HG02884 (cell line): ENCODE data around the gene TMEM213.

Experiments
- ATAC-seq: cut with Tn5 transposase; IDR thresholded peaks from one replicate; pipeline ENCODE4 v1.9.1; 2021; ENCODE audit warnings: mild to moderate bottlenecking, moderate library complexity; ENCODE audit not compliant: unreplicated experiment

Gene TMEM213

DNA sequence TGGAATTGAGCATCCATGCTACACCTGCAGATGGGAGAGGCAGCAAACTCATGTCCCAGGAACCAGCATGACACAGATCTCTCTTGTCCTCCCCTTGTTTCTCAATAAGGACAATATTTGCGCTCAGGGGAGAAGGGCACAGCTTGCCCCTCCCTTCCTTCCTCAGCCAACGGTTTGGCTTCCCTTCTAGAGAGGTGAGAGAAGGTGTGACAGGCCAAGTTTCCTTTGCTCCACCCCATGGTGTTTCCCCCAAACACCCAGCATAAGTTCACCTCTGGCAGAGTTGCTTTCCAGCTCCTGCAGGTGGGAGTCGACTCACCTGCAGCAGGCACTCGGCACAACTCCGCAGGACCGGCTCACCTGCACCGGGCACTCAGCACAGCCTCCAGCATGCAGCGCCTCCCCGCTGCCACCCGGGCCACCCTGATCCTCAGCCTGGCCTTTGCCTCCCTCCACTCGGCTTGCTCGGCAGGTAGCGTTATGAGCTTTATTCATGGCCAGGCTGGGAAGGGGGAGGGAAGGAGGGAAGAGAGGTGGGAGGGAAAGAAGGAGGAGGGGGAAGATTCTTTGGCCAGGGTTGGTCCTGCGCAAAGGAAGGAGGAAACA, at the start of gene TMEM213, which contains the start of gene ATP6V0A4:
Gene TMEM213, plus strand, starts transcription at position 280 of the 606 bp plus-strand sequence. Its CDS starts 111 bp downstream, at position 391.
Gene ATP6V0A4, minus strand, starts transcription at position 482 of the 606 bp plus-strand sequence. CDS start 26,949 bp downstream, outside the sequence.
- ATAC-seq, result no peak

GRCh38 chr7:138748666-138749065, 49.1 kb upstream of the TMEM213 start:
- no peak for ATAC-seq

DNA sequence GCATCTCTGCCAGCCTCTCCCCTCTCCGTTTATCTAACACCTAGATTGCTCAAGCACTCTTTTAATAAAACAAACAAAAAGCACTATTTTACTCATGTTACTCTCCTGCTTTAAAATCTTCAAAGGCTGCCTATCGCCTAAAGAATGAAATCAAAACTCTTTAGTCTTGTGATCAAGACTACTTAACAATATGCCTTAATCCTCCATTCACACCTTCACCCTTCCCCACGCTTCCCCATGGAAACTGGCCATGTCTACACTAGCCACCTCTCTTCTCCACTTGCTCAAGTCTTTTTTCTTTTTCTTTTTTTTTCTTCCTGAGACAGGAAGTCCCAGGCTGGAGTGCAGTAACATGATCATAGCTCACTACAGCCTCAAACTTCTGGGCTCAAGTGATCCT, 47.8 kb upstream of the TMEM213 start:
- ATAC-seq, result no peak

DNA sequence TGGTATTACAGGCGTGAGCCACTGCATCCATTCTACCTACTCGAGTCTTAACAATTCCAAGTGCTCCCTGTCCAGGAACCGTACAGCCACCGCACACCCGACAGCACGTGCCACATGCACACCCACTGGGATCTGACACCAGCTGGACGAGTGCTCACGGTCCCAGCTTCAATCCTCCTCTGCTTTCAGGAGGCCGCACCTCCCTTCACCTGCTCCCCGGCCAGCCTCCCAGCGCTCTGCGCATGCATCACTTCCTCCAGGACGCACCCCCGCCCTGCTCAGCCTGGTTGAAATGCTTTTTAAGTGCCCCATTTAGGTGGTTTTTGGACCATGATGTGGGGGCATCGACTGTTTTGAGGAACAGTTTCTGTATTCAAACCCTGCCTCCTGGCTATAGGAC, 47.3 kb upstream of the TMEM213 start:
- ATAC-seq, result no peak

DNA sequence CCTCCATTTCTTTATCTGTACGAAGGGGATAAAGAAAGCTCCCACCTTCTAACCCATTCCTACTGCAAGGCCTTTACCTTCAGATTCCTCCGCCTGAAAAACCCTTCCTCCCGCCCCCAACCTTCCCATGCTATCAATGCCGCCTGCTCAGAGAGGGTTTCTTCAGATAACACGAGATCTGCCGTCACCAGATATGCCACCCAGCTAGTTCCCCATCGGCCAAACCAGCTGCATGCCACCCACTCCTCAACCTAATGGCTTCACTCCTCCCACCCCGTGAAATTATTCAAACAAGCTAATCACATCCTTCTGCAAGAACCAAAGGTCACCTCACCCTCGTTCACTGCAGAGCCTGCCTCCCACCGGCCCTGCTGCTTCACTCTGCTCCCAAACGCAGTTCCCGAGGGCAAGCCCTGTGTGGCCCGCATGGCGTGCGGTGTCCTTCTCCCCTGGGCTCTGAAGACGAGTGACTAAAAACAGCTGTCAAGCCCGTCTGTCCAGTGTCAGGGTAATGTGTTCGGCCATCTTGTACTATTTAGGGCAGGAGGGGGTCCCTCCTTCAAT, 46.8 kb upstream of the TMEM213 start:
- ATAC-seq, result no peak

DNA sequence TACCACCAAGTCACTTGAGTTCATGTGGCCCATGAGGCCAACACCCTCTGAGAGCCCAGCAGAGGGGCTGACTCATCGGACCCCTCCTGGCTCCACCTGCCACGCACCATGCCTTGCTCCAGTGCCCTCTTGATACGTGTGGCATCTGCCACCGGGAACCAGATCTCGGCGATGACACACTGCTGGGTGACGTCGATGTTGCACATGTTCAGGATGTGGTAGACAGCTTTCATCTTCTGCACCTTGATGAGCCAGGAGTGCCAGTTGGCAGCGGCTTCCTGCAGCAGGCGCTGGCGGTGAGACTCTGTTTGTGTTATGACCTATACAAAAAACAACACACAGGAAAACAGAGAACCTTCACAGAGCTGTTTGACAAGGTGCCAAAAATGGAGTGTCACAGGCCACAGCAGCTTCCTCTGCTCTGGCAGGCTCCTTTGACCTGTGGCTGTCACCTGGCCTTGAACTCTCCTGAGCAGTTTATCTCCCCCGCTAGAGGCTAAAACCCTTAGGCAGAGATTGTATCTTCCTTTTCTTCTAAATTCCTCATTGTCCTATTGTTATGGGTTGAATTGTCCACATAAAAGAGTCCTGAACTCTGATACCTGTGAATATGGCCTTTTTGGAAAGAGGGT, 45.2 kb upstream of the TMEM213 start:
- peak; percentile 47 for ATAC-seq

GRCh38 chr7:138753150-138753518, 44.7 kb upstream of the TMEM213 start:
- no peak for ATAC-seq

GRCh38 chr7:138753610-138754009, 44.2 kb upstream of the TMEM213 start:
- no peak for ATAC-seq

- ATAC-seq, result no peak
Observed at GRCh38 chr7:138755331-138755747, 42.5 kb upstream of the TMEM213 start.

DNA sequence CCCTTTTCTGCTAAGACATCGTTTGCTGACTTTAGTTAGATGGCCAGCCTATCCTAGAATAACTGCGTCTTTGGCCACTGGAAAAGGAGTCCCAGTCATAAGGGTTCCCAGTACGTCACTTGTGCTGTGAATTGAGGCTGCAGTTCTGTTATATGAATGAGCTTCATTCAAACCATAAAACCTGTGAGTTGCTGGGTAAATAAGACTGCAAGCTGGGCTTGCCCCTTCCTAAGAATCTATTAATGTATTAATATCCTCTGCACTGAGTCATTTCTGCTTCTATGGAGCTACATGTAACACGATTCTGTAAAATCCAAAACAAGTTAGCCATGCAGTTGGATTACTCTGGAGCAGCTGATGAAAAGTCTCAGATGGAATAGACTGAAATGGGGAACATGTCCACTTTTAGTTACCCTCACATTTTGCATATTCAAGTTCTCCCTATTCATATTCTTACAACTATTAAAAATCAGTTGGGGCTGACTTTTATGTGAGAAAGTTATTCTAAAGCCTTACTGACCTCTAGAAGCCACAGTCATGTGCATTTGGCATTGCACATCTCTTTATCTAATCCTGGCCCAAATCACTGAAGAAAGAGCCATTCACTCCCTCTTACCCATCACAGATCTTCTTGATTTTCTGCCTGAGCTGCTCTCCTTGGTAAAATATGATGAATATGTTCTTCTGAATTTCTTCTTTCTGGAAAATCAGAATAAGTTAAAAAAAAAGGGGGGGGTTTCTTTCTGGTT, 41.8 kb upstream of the TMEM213 start:
- no peak for ATAC-seq

DNA sequence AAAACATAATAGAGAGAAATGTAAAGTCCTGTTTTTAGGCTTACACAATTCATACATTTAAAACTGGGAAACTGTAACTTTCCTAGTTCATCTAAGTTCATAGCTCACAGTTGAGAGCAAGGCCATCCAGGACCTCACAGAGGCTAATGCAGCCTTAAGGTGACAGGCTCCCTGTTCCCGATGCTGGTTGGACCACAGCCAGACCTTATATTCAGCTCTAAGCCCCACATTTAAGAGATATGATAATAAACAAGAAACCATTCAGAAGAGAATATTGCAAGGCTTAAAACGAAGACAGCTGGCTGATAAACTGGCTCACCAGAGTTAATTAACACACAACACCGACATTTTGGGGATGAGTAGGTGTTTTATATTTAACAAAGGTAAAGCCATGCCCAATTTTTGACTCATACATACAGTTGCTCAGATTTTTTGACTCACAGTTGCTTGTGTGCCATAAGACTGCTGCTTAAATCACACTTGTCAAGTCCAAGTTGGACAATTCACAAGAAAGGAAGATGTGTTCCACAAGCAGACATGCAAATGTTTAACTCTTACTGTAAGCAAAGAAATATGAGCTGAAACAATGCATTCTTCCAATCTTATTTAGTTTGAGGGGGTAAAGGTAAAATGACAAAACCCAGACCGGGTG, 41.1 kb upstream of the TMEM213 start:
- no peak for ATAC-seq

- no peak for ATAC-seq
Observed at GRCh38 chr7:138768241-138768640, 29.6 kb upstream of the TMEM213 start.

- no peak for ATAC-seq
Observed at GRCh38 chr7:138770904-138771303, 26.9 kb upstream of the TMEM213 start.

DNA sequence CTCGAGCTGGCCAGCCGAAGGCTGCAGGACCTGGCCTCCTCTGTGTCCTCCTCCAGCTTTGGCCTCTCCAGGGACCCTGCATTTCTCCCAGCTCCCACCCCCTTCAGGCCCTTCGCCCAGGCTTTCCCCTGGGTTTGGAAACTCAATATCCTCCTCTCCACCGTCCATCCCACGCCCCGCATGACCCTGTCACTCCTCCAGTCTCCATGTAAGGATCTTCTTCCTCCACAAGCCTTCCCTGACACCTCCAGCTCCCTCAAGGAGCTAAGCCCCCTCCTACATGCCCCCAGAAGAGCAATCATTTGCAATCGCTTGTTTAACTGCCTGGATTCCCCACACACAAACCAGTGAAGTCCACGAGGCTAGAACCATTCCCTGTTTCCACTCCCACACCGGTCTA, 24.6 kb upstream of the TMEM213 start:
- no peak for ATAC-seq

- no peak for ATAC-seq
Observed at GRCh38 chr7:138773817-138774216, 24.0 kb upstream of the TMEM213 start.

- ATAC-seq, result no peak
Observed at GRCh38 chr7:138776166-138776833, 21.5 kb upstream of the TMEM213 start.

DNA sequence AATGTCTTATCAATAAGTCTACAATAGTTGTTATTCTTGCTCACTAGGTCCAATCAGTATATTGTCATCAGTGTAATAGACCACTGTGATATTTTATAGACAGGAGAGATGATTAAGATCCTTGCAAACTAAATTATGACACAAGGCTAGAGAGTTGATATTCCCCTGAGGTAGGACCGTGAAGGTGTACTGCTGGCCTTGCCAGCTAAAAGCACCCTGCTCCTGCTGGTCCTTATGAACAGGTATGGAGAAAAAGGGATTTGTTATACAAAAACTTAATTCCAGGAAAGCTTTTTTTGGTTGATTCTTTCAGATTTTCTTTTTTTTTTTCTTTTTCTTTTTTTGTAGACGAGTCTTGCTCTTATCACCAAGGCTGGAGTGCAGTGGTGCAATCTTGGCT, 16.8 kb upstream of the TMEM213 start:
- no peak for ATAC-seq

- ATAC-seq, result no peak
Observed at GRCh38 chr7:138784692-138785091, 13.1 kb upstream of the TMEM213 start.

DNA sequence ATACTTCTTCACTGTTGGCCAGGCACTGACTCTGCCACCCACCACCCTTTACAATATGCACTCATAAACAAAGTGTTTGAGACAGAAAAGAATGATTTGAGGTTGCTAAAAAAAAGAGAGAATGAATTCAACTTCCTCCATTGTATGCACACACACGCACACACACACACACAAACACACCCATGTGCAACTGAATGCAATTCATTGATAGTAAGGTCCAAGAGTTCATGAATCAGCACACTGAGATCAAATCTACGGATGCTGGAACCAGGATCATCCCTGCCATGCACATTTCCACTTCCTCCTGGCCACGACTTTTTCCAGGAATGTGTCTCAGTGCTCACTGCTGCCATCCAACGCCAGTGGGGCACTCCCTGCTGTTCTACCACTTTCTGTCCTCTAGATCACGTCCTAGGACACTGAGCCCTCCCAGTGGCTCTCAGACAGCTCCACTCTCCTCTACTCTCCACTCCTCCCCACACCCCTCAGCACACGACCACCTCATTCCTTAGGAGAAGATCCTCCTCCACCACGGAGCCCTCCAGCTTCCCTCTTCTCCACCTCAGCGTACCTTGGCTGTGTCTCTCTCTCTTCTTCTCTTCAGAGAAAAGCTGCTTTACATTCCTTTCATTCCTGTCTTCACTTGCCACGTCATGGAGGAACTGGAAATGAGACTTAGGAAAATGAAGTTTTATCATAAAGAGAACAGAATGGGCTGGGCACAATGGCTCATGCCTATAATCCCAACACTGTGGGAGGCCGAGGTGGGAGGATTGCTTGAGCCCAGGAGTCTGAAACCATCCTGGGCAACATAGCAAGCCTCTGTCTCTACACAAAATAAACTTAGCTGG, 12.0 kb upstream of the TMEM213 start:
- ATAC-seq, result no peak
